ENCODE results near the gene ARHGAP28. TPM values are rescaled to one million over a fixed set of nuclear protein-coding genes. Genes with fewer than 3 reads are reported as not detected.
"Not testable (repeated sequence)": the region's sequence is repeated elsewhere in the genome, so short reads cannot be mapped to it uniquely, and the experiment has no call there.

Gene ARHGAP28
- total RNA-seq, 3 donors from 2014 or later: 7.3 to 13.0 (median 10.8) TPM

DNA sequence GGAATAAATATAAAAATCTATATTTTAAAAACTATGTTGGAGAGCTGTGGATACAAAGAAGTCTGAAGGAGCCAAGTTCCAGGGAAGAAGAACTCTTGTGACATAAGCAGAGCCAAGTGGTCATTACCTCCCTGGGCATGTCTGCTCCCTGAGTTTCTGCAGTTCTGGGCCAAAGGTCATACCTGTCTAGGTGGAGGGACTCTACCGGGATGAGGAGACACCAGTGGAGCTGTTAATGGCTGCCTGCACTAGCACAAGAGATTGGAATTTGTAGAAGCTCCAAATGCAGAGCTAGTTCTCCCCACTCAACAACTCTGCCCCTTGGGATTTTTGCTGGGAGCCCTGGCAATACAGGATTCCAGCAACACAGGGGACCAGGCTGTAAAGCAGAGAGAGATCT lies 89.8 kb downstream of the ARHGAP28 start:
- no peak overlapping the region for H3K27ac ChIP-seq
- TF ChIP-seq POLR2A (IDR thresholded peaks at IDR 0.05) (no peak), POLR2AphosphoS5 (IDR thresholded peaks at IDR 0.05) (no peak)
- TF ChIP-seq, protein P1, sequence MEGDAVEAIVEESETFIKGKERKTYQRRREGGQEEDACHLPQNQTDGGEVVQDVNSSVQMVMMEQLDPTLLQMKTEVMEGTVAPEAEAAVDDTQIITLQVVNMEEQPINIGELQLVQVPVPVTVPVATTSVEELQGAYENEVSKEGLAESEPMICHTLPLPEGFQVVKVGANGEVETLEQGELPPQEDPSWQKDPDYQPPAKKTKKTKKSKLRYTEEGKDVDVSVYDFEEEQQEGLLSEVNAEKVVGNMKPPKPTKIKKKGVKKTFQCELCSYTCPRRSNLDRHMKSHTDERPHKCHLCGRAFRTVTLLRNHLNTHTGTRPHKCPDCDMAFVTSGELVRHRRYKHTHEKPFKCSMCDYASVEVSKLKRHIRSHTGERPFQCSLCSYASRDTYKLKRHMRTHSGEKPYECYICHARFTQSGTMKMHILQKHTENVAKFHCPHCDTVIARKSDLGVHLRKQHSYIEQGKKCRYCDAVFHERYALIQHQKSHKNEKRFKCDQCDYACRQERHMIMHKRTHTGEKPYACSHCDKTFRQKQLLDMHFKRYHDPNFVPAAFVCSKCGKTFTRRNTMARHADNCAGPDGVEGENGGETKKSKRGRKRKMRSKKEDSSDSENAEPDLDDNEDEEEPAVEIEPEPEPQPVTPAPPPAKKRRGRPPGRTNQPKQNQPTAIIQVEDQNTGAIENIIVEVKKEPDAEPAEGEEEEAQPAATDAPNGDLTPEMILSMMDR (IDR thresholded peaks at IDR 0.05): no peak
- no peak overlapping the region for H3K4me3 ChIP-seq
- H3K9me3 ChIP-seq: no peaks in the 10 kb centered on the region
- no peaks in the 10 kb centered on the region for H3K36me3 ChIP-seq
- intact Hi-C loops (cut with DNase I; ENCODE audit: low total_unique reads): no loop called here
- H3K4me1 ChIP-seq: no peaks in the 10 kb centered on the region
- no peak for DNase-seq (ENCODE audit: low spot score in 2 of 2)
- no peaks in the 10 kb centered on the region for H3K27me3 ChIP-seq

DNA sequence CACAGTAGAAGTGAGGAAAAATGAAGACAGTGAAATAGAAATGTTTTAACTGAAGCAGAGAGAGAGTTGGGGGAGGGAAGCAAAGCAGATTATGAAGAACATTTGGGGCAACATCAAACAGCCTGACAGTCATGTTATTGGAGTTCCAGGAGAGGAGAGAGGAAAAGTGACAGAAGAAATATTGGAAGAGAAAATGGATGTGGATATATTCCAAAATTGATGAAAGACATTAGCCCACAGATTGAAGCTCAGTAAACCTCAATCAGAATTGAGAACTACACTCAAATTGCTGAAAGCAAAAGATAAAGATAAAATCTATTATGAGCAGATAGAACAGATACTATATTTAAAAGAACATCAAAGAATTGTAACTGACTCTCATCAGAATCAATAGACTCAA lies 90.8 kb downstream of the ARHGAP28 start:
- TF ChIP-seq, protein P1 (IDR thresholded peaks at IDR 0.05): no peak
- TF ChIP-seq POLR2A (IDR thresholded peaks at IDR 0.05) (no peak), POLR2AphosphoS5 (IDR thresholded peaks at IDR 0.05) (no peak)
- intact Hi-C loops (cut with DNase I; ENCODE audit: low total_unique reads): no loop called here

DNA sequence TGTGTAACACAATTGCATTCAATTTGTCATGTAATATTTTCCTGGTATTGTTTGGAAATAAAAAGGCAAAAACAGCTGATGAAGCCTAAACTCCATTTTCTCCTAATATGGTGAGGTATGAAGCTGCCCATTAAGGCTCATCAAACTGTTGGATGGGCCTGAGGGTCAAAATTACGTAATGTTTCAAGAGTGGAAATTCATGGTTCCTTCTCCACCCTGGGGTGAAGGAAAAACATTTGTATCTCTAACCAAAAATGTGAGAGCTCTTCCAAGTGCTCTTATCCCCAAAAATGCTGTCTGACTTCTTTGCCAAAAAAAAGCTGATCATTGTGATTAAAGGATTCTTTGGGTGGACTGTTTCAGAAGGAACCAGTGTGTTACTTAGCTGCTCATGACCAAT lies 91.8 kb downstream of the ARHGAP28 start:
- Histone ChIP-seq H3K4me1 (no peaks in the 10 kb centered on the region), H3K27ac (no peak overlapping the region), H3K36me3 (no peaks in the 10 kb centered on the region), H3K4me3 (no peak overlapping the region), H3K9me3 (no peaks in the 10 kb centered on the region), H3K27me3 (no peaks in the 10 kb centered on the region)
- intact Hi-C loops (cut with DNase I; ENCODE audit: low total_unique reads): no loop called here
- TF ChIP-seq, protein P1 (IDR thresholded peaks at IDR 0.05): no peak
- no peak for TF ChIP-seq POLR2AphosphoS5 (IDR thresholded peaks at IDR 0.05)
- no peak for TF ChIP-seq POLR2A (IDR thresholded peaks at IDR 0.05)
- DNase-seq (ENCODE audit: low spot score in 2 of 2): no peak

More for the DNA sequence above, 90.8 kb downstream of the ARHGAP28 start:
- Histone ChIP-seq H3K4me3 (no peak overlapping the region), H3K27ac (no peak overlapping the region), H3K4me1 (no peaks in the 10 kb centered on the region), H3K27me3 (no peaks in the 10 kb centered on the region), H3K9me3 (no peaks in the 10 kb centered on the region), H3K36me3 (no peaks in the 10 kb centered on the region)
- no peak for DNase-seq (ENCODE audit: low spot score in 2 of 2)

DNA sequence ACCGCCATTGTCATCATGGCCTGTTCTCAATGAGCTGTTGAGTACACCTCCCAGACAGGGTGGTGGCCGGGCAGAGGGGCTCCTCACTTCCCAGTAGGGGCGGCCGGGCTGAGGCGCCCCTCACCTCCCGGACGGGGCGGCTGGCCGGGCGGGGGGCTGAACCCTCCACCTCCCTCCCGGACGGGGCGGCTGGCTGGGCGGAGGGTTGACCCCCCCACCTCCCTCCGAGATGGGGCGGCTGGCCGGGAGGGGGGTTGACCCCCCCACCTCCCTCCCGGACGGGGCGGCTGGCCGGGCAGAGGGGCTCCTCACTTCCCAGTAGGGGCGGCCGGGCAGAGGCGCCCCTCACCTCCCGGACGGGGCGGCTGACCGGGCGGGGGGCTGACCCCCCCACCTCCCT lies 97.6 kb downstream of the ARHGAP28 start:
- H3K27ac ChIP-seq; H3K4me1 ChIP-seq; DNase-seq (ENCODE audit: low spot score in 2 of 2); H3K9me3 ChIP-seq; H3K27me3 ChIP-seq; H3K4me3 ChIP-seq; H3K36me3 ChIP-seq; intact Hi-C loops (cut with DNase I; ENCODE audit: low total_unique reads): not testable (repeated sequence)

DNA sequence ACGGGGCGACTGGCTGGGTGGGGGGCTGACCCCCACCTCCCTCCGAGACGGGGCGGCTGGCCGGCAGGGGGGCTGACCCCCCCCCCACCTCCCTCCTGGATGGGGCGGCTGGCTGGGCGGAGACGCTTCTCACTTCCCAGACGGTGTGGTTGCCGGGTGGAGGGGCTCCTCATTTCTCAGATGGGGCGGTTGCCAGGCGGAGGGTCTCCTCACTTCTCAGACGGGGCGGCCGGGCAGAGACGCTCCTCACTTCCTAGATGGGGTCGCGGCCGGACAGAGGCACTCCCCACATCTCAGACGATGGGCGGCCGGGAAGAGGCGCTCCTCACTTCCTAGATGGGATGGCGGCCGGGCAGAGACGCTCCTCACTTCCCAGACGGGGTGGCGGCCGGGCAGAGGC lies 98.0 kb downstream of the ARHGAP28 start:
- H3K4me3 ChIP-seq; DNase-seq (ENCODE audit: low spot score in 2 of 2); intact Hi-C loops (cut with DNase I; ENCODE audit: low total_unique reads); H3K9me3 ChIP-seq; H3K27ac ChIP-seq; H3K4me1 ChIP-seq; H3K27me3 ChIP-seq; H3K36me3 ChIP-seq: not testable (repeated sequence)

DNA sequence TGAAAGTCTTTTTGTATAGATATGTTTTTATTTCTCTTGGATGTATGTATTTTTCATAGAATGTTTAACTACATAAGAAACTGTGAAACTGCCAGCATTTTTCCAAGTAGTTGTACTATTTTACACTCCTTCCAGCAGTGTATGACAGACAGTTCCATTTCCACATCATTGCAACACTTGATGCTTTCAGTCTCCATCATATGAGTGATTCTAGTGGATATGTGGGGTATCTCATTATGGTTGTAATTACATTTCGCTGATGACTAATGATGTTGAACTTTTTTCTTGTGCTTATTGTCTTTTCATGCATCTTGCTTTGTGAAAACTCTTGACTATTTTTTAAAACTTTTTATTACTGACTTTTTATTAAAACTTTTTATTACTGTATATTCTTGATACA lies 101.4 kb downstream of the ARHGAP28 start:
- Histone ChIP-seq H3K4me1 (no peaks in the 10 kb centered on the region), H3K9me3 (no peaks in the 10 kb centered on the region)
- intact Hi-C loops (cut with DNase I; ENCODE audit: low total_unique reads): no loop called here

More for the DNA sequence above, 101.4 kb downstream of the ARHGAP28 start:
- H3K27me3 ChIP-seq: no peaks in the 10 kb centered on the region
- no peak for TF ChIP-seq POLR2A (IDR thresholded peaks at IDR 0.05)
- no peak for TF ChIP-seq POLR2AphosphoS5 (IDR thresholded peaks at IDR 0.05)
- TF ChIP-seq, protein P1 (IDR thresholded peaks at IDR 0.05): no peak
- no peak overlapping the region for H3K27ac ChIP-seq
- no peaks in the 10 kb centered on the region for H3K36me3 ChIP-seq
- no peak overlapping the region for H3K4me3 ChIP-seq
- no peak for DNase-seq (ENCODE audit: low spot score in 2 of 2)
